HepG2 (cell line): ENCODE data around the gene ARID1A. TPM values are rescaled to one million over a fixed set of nuclear protein-coding genes. Genes with fewer than 3 reads are reported as not detected.

Experiments
- AHDC1 ChIP-seq: sonication (generic); formaldehyde crosslinking; IDR thresholded peaks from 2 replicates; pipeline ENCODE4 v1.5.1; 2020; ENCODE audit warnings: mild to moderate bottlenecking, missing genetic modification reagents, borderline replicate concordance
- BCL6 ChIP-seq: IDR thresholded peaks from 2 replicates; pipeline ENCODE4 v1.6.1; 2016; ENCODE audit warnings: missing genetic modification reagents, missing compliant biosample characterization
- E2F2 ChIP-seq: sonication (generic); formaldehyde crosslinking; IDR thresholded peaks from 2 replicates; pipeline ENCODE4 v1.4.0; 2020; ENCODE audit warnings: missing genetic modification reagents, borderline replicate concordance
- FOXP1 ChIP-seq, 2 experiments: fragments of 450-650 bp in 1 of 2; IDR thresholded peaks; 2 replicates each; pipeline ENCODE4 v1.6.1; 2017 to 2018; ENCODE audit warnings: antibody characterized with exemption in 1 of 2
- KAT8 ChIP-seq: IDR thresholded peaks from 2 replicates; pipeline ENCODE4 v1.6.1; 2016; ENCODE audit warnings: missing genetic modification reagents, missing compliant biosample characterization
- NCOA1 ChIP-seq: sonication (generic); formaldehyde crosslinking; IDR thresholded peaks from 2 replicates; pipeline ENCODE4 v1.9.0; 2021; ENCODE audit warnings: missing genetic modification reagents
- PAXIP1 ChIP-seq: sonication (generic); formaldehyde crosslinking; conservative IDR thresholded peaks from 2 replicates; pipeline ENCODE4 v1.4.0; 2020; ENCODE audit warnings: mild to moderate bottlenecking, missing genetic modification reagents, moderate library complexity
- PHB2 ChIP-seq: fragments of 450-650 bp; IDR thresholded peaks from 2 replicates; pipeline ENCODE4 v1.6.1; 2018; ENCODE audit not compliant: partially characterized antibody
- RELA ChIP-seq: sonication (generic); formaldehyde crosslinking; IDR thresholded peaks from 2 replicates; pipeline ENCODE4 v1.4.0; 2020; ENCODE audit warnings: missing genetic modification reagents
- SOX5 ChIP-seq: IDR thresholded peaks from 2 replicates; pipeline ENCODE4 v1.6.1; 2016; ENCODE audit warnings: borderline replicate concordance
- STAG1 ChIP-seq: sonication (generic); formaldehyde crosslinking; IDR thresholded peaks from 2 replicates; pipeline ENCODE4 v1.4.0; 2020; ENCODE audit warnings: missing genetic modification reagents
- ZEB1 ChIP-seq: IDR thresholded peaks from 2 replicates; pipeline ENCODE4 v1.6.1; 2012; ENCODE audit warnings: mild to moderate bottlenecking, low read depth, inconsistent platforms; ENCODE audit not compliant: insufficient replicate concordance
- ZKSCAN5 ChIP-seq: sonication (generic); formaldehyde crosslinking; IDR thresholded peaks from 2 replicates; pipeline ENCODE4 v1.5.1; 2020; ENCODE audit warnings: mild to moderate bottlenecking, missing genetic modification reagents
- ZNF430 ChIP-seq: sonication (generic); formaldehyde crosslinking; IDR thresholded peaks from 2 replicates; pipeline ENCODE4 v1.9.0; 2021; ENCODE audit warnings: mild to moderate bottlenecking, missing genetic modification reagents
- ZNF496 ChIP-seq: sonication (generic); formaldehyde crosslinking; IDR thresholded peaks from 2 replicates; pipeline ENCODE4 v1.8.1; 2023; ENCODE audit warnings: mild to moderate bottlenecking, moderate library complexity, missing genetic modification reagents; ENCODE audit not compliant: insufficient replicate concordance
- ZNF674 ChIP-seq: sonication (generic); formaldehyde crosslinking; IDR thresholded peaks from 2 replicates; pipeline ENCODE4 v1.5.0; 2020; ENCODE audit warnings: low read depth, mild to moderate bottlenecking, missing genetic modification reagents
- ZNF775 ChIP-seq: sonication (generic); formaldehyde crosslinking; IDR thresholded peaks from 2 replicates; pipeline ENCODE4 v1.4.0; 2020; ENCODE audit warnings: missing genetic modification reagents, mild to moderate bottlenecking, moderate library complexity, borderline replicate concordance
- ZNF780A ChIP-seq: sonication (generic); formaldehyde crosslinking; IDR thresholded peaks from 2 replicates; pipeline ENCODE4 v1.8.0; 2022; ENCODE audit warnings: mild to moderate bottlenecking, missing genetic modification reagents, moderate library complexity
- polyA plus RNA-seq, 8 experiments: library from polyadenylated mRNA; depleted of rRNA in 3 of 8; stranded (reverse) in 7 of 8; unstranded in 1 of 8; fragments of >200 nt; fragmentation: Illumina TruSeq in 4 of 8; extraction: Trizol in 4 of 8; gene quantifications; 2 replicates each; pipeline versions ENCODE4 v1.2.1 to v1.2.3, GENCODE V29; 2011 to 2016; ENCODE audit warnings: low read depth in 4 of 8, missing spikeins in 1 of 8, mixed read lengths in 1 of 8; ENCODE audit not compliant: insufficient read depth in 1 of 8
- total RNA-seq, 5 experiments: library from RNA; depleted of rRNA; stranded (reverse); fragments of >200 nt; fragmentation: Illumina TruSeq; extraction: Trizol; gene quantifications; 2 replicates each; pipeline ENCODE4 v1.2.3, GENCODE V29; 2016; ENCODE audit warnings: low read depth in 1 of 5
- TF ChIP-seq, protein P1 (sequence below): sonication (generic); formaldehyde crosslinking; IDR thresholded peaks from 2 replicates; pipeline ENCODE4 v1.5.0; 2020; ENCODE audit warnings: mild to moderate bottlenecking, missing genetic modification reagents, moderate library complexity

The ARID1A gene
- total and polyA plus RNA-seq, 2 of the 13 experiments (the other 11 are each of a cell fraction or from before 2014, with no cell fraction given) = 11.9 to 15.9 TPM

GRCh38 chr1:26759531-26759930 lies 63.7 kb downstream of the ARID1A start (continued):
- TF ChIP-seq PAXIP1 (CRISPR knock-in tag) (0 out of 2 replicates have a peak, but pooled peaks have one; percentile 32), FOXP1 (IDR thresholded peaks at IDR 0.05) (no peak), FOXP1 (CRISPR knock-in tag; IDR thresholded peaks at IDR 0.05) (peak; percentile 55; the same call in 1 of the 2 replicates), RELA (CRISPR knock-in tag) (no peak), E2F2 (CRISPR knock-in tag) (no peak), ZNF775 (CRISPR knock-in tag) (no peak), ZNF674 (CRISPR knock-in tag) (no peak), ZKSCAN5 (CRISPR knock-in tag) (no peak), AHDC1 (CRISPR knock-in tag) (peak; percentile 17; the same call in 1 of the 2 replicates), ZEB1 (no peak), ZNF430 (CRISPR knock-in tag) (no peak), BCL6 (CRISPR knock-in tag) (0 out of 2 replicates have a peak, but pooled peaks have one; percentile 15), PHB2 (no peak), NCOA1 (CRISPR knock-in tag) (no peak), SOX5 (CRISPR knock-in tag) (0 out of 2 replicates have a peak, but pooled peaks have one; percentile 15), ZNF780A (CRISPR knock-in tag) (no peak), STAG1 (CRISPR knock-in tag) (no peak), ZNF496 (CRISPR knock-in tag) (no peak), KAT8 (CRISPR knock-in tag) (peak; percentile 10; the same call in 1 of the 2 replicates)
- TF ChIP-seq, protein P1, sequence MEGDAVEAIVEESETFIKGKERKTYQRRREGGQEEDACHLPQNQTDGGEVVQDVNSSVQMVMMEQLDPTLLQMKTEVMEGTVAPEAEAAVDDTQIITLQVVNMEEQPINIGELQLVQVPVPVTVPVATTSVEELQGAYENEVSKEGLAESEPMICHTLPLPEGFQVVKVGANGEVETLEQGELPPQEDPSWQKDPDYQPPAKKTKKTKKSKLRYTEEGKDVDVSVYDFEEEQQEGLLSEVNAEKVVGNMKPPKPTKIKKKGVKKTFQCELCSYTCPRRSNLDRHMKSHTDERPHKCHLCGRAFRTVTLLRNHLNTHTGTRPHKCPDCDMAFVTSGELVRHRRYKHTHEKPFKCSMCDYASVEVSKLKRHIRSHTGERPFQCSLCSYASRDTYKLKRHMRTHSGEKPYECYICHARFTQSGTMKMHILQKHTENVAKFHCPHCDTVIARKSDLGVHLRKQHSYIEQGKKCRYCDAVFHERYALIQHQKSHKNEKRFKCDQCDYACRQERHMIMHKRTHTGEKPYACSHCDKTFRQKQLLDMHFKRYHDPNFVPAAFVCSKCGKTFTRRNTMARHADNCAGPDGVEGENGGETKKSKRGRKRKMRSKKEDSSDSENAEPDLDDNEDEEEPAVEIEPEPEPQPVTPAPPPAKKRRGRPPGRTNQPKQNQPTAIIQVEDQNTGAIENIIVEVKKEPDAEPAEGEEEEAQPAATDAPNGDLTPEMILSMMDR (CRISPR knock-in tag) = no peak
